NCI-H2081 (cell line): ENCODE data around the gene IKBKG.
"Not testable (repeated sequence)": the region's sequence is repeated elsewhere in the genome, so short reads cannot be mapped to it uniquely, and the experiment has no call there.

ENCODE experiments used
- DNase-seq, 2 experiments: peaks; one replicate each; lab custom pipeline; 2025; lab: John Stamatoyannopoulos, UW

IKBKG gene

DNA sequence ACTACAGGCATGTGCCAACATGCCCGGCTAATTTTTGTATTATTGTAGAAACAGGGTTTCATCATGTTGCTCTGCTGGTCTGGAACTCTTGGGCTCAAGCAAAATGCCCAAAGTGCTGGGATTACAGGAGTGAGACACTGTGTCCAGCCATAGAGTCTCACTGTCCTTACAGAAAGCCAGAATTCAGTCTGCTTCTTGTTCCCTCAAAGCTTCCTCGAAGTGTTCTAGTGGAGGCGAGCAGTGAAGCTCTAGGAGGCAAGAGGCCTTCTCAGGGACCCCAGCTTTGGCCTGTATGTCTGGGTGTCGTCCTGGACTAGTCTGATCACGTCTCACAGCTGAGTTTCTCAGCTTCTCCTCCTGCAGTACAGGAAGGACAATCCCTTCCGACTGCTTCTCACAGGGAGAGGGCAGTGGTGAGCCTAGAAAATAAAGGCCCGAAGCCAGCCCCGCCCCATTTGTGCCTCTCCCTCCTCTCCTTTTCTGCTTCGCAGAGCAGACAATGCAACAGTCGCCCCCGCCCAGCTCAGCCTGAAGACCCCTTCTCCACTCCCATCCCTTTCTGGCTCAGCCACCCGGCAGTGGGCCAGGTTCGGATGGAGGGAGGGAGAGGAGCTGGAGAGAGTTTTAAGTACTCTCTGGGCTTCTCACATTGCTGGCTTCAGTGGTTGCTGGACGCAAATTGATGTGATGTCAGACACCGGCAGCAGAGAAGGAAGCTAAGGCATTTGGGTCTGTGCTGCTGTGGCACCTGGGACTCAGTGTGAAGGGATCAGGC is 20.3 kb upstream of the IKBKG start:
- DNase-seq, result peak; percentile 20 to 38

DNA sequence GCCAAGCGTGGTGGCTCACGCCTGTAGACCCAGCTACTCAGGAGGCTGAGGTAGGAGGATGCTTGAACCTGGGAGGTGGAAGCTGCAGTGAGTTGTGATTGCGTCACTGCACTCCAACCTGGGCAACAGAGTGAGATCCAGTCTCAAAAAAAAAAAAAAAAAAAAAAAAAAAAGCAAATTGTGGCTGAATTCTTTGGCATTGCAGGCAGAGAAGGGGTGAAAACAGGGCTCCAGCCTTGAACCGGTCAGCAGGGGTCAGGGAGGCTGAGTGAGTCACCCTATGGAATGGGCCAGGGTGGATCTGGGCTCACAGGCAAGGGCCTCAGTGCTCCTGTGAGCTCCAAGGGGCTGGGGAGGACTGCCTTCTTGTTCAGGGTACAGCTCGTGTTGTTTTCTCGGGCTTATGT is 18.2 kb upstream of the IKBKG start:
- DNase-seq, result no peak

DNA sequence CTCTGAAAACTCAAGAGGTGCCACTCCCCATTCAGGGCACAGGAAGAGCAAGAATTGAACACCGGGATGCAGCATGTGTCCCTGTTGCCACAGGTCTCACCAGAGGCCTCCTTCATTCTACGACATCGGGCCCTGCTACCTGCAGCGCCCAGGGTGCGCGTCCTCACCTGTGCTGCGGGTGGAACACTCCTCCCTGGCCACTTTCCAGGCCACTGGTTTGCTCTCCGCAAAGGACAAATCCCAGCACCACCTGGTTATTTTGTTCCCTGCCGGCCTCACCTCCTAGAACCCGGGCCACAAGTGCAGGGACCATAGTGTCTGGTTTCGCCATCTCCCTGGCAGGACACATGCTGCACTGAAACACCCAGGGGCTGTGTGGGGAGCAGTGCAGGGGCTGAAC is 17.1 kb upstream of the IKBKG start:
- DNase-seq, result no peak

DNA sequence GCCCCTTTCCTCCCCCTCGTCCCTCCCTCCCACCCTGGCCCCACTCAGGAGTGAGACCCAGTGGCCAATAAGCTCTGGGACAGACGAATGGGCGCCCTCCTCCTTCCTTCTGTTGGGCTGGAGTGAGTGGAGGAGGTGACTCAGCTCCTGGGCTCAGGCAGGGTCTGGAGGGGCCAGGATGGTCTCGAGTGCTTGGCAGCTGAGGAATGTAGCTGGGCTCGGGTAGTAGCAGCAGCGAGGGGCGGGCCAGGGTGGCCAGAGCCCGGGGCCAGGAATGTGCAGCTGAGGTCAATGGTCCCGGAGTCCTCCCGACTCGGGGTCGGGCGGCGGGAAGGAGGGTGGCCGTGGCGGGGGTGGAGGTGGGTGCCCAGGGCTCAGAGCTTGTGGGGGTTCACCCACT is 15.8 kb upstream of the IKBKG start:
- DNase-seq, result no peak

DNA sequence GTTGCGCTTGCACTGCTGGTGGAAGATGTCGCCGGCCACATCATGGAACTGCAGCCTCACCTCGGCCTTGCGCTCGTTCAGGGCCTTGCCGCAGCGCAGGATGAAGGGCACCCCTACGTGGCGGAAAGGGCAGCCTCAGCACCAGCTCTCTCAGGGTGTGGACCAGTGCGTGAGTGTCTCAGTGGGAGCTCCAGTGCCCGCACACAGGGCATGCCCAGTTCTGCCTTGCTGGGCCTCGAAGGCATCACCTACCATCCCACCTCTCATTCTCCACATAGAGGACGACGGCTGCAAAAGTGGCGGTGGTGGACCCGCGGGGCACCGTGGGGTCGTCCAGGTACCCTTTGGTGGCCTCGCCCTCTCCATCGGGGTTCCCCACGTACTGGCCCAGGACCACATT is 14.7 kb upstream of the IKBKG start:
- DNase-seq, result no peak

DNA sequence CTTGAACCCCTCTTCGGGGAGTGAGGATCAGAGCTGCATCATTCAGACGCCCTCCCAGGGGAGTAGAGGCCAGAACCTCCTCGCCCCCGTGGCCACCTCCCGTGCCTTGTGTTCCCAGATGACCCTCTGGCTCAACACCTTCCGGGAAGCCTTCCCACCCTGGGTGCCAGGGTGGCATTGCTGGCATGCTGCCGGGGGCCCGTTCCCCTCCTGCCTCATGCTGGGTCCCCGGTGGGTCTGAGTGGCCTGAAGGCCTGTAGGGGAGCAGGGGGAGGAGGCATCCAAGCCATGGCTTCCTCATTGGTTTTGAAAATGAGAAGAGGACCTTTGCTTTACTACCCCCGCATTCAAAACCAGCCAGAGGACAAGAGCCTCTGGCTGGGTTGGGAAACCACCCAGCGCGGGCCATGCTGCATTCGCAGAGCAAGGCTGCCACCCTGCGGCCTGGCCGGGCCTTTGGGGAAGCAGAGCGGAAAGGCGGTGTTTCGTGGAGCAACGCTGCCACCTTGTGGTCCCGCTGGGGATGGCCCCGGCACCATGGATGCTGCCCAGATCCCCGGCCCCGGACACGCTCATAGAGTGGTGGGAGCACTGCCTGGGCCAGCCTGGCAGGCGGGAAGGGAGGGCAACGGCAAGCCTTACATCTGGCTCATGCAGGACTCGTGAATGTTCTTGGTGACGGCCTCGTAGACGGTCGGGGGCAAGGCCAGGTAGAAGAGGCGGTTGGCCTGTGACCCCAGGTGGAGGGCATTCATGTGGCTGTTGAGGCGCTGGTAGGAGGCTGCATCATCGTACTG is 12.7 kb upstream of the IKBKG start:
- peak; percentile 69 to 79 for DNase-seq

DNA sequence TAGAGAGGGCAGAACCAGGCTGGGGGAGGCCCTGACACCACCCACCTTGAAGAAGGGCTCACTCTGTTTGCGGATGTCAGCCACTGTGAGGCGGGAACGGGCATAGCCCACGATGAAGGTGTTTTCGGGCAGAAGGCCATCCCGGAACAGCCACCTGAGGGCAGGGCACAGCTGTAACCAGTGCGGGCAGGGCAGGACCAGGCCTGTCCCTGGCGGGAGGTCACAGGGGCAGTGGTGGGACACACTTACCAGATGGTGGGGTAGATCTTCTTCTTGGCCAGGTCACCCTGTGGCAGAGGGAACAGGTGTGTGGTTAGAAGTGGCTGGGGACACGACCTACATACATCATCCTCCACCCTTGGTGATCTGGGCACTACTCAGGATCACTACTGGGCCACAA is 11.5 kb upstream of the IKBKG start:
- DNase-seq, result no peak

GRCh38 chrX:154539077-154539476 is 8.3 kb upstream of the IKBKG start:
- no peak for DNase-seq

GRCh38 chrX:154540365-154540764 is 7.1 kb upstream of the IKBKG start:
- DNase-seq, result not testable (repeated sequence)

- no peak for DNase-seq
Measured at GRCh38 chrX:154540897-154541535, 6.4 kb upstream of the IKBKG start.

DNA sequence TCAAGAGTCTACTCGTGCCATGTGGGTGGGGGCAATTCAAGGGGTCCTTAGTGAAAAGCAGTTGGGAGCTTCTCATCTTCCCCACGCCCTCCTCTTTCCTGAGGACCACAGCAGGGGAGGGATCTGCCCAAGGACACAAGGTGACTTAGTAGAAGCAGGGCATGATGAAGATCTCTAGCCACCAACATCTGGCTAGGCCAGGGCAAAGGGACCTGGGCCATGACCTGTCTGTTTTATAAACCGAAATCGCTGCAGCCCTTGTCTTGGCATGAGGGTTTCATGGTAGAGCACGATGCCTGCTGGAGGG is 5.9 kb upstream of the IKBKG start:
- no peak for DNase-seq

GRCh38 chrX:154541896-154542722 is 5.3 kb upstream of the IKBKG start:
- no peak for DNase-seq

- no peak for DNase-seq
Measured at GRCh38 chrX:154542723-154543424, 4.5 kb upstream of the IKBKG start.

- DNase-seq, result no peak
Measured at GRCh38 chrX:154545673-154546274, 1.6 kb upstream of the IKBKG start.

DNA sequence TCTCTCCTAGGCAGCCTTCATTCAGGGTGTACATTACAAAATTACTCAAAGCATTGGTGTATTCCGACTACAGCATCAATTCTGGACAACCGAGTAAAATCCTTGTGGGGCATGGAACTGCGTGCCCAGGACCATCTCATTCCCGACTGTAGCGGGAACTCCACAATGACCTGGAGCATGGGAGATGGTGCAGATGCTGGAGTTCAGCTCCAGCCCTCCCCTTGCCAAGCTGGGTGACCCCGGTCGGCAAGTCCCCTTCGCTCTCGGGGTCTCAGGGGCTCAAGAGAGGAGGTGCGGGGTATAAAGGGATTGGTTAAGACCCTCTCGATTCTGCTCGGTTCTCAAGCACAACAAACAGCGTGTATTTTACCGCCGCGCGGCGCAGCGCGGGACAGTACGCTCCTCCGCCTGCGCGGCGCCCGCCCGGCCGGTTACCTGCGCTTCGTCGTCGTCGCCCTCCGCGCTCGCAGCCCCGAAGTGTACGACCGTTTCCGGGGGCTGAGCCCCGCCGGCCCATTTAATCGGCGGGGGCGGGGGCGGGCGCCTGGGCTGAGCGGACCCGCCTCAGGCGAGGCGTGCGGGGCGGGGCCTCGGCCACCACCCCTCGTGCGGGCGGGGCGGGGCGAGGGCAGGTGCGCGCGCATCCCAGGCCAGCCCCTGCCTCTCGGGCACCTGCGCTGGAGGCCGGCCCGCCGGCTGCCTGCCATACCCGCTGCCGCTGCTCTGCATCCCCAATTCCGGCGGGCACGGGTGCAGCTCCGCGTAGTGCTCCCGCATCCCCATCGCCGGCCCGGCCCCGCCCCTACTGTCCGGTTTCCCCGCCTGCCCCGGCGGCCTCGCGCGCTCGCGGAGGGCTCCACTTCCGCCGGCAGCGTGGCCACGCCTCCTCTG is 821 bp upstream of the IKBKG start, which contains the start of gene G6PD:
G6PD (minus strand) TSS at position 493 of the 891 bp plus-strand sequence. CDS start 691 bp downstream, outside the sequence.
- peak in 1 of 2 experiments; percentile 60 for DNase-seq

DNA sequence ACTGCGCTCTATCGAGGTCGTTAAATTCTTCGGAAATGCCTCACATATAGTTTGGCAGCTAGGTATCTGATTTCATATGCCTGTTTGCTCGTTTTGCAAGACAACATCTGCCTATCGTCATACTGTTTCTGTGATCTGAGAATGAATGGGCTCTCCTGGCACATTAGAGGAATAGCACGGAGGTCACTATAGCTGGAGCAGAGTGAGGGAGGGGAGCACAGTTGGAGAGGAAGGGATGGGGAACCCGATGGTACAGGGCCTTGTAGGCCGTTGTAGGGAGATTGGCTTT is 552 bp downstream of the IKBKG start:
- DNase-seq, result no peak

- no peak for DNase-seq
Measured at GRCh38 chrX:154549766-154550165, 2.3 kb downstream of the IKBKG start.

DNA sequence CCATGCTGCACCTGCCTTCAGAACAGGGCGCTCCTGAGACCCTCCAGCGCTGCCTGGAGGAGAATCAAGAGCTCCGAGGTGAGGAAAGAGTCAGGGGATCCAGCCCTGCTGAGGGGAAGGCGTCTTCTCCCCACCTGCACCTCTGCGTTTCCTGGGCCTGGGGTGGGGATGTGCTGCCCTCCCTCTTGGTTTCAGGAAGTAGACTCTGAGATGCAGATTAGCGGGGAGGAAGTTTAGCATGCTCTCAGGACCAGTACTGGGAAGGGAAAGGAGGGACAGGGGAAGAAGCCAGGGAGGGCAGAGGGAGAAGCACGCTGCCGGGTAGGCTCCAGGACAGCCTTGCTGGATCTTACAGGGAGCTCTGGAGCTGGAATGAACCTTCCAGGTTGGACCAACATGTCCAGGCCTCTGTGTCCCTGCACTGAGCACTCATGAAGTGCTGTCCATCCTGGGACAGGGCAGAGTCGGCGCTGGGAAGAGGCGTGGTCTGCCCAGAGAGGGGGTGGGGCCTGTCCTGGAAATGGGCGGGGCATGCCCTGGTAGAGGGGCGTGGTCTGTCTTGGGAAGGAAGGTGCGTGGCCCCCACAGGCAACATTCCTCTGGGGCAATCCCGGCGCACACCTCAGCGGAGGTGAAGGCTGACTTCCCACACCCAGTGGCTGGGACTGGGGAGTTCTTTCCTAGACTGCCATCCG is 4.8 kb downstream of the IKBKG start:
- DNase-seq, result not testable (repeated sequence)

DNA sequence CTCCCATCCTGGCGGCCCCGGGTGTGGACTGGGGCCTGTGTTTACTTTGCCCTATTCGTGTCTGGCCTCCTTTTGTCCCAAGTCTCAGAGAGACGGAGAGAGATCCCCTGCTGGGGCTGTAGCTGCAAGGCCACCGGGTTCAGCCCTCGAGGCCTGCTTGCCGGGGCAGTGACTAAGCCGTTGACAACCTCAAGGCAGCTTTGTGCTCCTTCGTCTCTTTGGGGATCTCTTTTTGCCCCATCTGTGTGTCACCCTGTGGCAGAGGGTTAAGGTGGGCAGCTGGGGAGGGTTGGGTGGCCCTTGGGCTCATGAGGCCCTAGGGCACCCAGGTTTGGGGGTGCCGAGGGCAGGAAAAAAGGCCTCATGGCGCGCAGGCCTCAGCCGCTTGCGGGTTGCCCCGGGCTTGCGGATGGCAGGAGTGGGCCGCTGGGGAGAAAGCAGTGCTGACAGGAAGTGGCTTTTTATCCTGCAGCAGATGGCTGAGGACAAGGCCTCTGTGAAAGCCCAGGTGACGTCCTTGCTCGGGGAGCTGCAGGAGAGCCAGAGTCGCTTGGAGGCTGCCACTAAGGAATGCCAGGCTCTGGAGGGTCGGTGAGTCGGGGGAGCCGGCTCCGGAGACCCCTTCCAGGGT is 10.8 kb downstream of the IKBKG start:
- DNase-seq, result not testable (repeated sequence)
